ENCODE data around the gene SLC38A6.

SLC38A6 gene

DNA sequence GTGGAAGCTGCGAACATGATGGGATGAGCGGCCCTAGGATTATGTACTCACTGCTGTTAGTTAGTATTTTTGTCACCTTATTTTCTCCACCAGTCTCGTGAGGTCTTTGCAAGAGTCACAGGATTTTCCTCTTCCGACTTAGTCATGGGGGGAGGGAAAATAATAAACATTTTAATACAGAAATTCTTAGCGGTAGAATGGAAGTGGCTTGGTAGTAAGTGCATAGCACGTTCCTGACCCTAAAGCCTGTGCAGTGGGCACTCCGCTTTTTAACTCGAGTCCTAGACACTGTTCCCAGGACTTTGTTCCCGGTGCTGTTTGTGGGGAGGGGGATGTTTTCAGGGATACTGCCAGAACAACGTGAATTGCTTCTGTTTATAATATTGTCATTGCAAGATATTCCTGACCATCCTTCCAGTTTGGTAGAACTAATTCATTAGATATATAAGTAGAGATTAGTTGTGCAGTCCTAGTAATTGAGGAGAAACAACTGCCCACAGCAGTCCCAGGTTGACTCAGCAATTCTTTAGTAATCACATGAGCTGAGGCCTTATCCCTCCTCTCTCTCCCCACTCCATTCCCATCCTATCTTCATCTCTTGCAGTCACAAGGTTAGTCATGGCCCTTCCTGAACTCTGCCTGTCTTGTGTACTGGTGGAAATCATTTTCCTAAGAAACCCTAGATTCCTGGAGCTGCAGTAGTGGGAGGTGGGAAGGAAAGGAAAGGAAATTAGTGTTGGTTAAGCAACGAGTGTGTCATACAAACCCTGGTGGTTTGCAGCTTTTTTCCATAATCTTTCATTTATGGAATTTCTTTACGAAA is 799 bp downstream of the SLC38A6 start:
- no peaks in the 10 kb centered on the region for H3K27me3 ChIP-seq (replicated peaks; ENCODE audit: control insufficient read depth, insufficient read depth, low read length)
- no peaks in the 10 kb centered on the region for H3K36me3 ChIP-seq (ENCODE audit: control insufficient read depth, insufficient read depth, low read length)
- peak; percentile 7 for DNase-seq (ENCODE audit: extremely low read depth, insufficient read length)

GRCh38 chr14:60984196-60984595 is 3.2 kb downstream of the SLC38A6 start:
- H3K27me3 ChIP-seq (replicated peaks; ENCODE audit: control insufficient read depth, insufficient read depth, low read length): no peaks in the 10 kb centered on the region

More for the DNA sequence above, 799 bp downstream of the SLC38A6 start:
- TF ChIP-seq CTCF (IDR thresholded peaks at IDR 0.05; ENCODE audit: insufficient read depth, low read length, poor library complexity, severe bottlenecking): no peak
- peak overlapping the region; percentile 79 for H3K4me3 ChIP-seq (replicated peaks; ENCODE audit: low read depth, low read length)

GRCh38 chr14:60986500-60986899 is 5.5 kb downstream of the SLC38A6 start:
- H3K4me3 ChIP-seq (replicated peaks; ENCODE audit: low read depth, low read length): no peak overlapping the region
- no peak for DNase-seq (ENCODE audit: extremely low read depth, insufficient read length)
- no peak for TF ChIP-seq CTCF (IDR thresholded peaks at IDR 0.05; ENCODE audit: insufficient read depth, low read length, poor library complexity, severe bottlenecking)
- H3K36me3 ChIP-seq (ENCODE audit: control insufficient read depth, insufficient read depth, low read length): no peaks in the 10 kb centered on the region
- no peaks in the 10 kb centered on the region for H3K27me3 ChIP-seq (replicated peaks; ENCODE audit: control insufficient read depth, insufficient read depth, low read length)

More at GRCh38 chr14:60984196-60984595, 3.2 kb downstream of the SLC38A6 start:
- no peak for TF ChIP-seq CTCF (IDR thresholded peaks at IDR 0.05; ENCODE audit: insufficient read depth, low read length, poor library complexity, severe bottlenecking)
- Histone ChIP-seq H3K4me3 (replicated peaks; ENCODE audit: low read depth, low read length) (no peak overlapping the region), H3K36me3 (ENCODE audit: control insufficient read depth, insufficient read depth, low read length) (no peaks in the 10 kb centered on the region)
- no peak for DNase-seq (ENCODE audit: extremely low read depth, insufficient read length)

DNA sequence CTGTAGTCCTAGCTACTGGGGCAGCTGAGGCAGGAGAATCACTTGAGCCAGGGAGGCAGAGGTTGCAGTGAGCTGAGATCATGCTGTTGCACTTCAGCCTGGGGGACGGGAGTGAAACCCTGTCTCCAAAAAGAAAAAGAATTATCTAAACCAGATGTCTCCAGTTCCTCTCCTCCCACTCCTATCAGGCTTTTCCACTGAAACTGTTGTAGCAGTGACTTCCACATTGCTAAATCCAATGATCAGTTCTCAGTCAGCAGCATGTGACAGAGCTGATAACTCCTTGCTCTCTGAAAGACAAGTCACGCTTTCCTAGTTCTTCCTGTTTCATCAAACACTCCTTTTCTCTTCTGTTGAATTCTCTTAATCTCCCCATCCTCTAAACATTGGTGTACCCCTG is 8.6 kb downstream of the SLC38A6 start:
- TF ChIP-seq CTCF (IDR thresholded peaks at IDR 0.05; ENCODE audit: insufficient read depth, low read length, poor library complexity, severe bottlenecking): no peak
- Histone ChIP-seq H3K36me3 (ENCODE audit: control insufficient read depth, insufficient read depth, low read length) (no peaks in the 10 kb centered on the region), H3K4me3 (replicated peaks; ENCODE audit: low read depth, low read length) (no peak overlapping the region), H3K27me3 (replicated peaks; ENCODE audit: control insufficient read depth, insufficient read depth, low read length) (no peaks in the 10 kb centered on the region)
- DNase-seq (ENCODE audit: extremely low read depth, insufficient read length): no peak

DNA sequence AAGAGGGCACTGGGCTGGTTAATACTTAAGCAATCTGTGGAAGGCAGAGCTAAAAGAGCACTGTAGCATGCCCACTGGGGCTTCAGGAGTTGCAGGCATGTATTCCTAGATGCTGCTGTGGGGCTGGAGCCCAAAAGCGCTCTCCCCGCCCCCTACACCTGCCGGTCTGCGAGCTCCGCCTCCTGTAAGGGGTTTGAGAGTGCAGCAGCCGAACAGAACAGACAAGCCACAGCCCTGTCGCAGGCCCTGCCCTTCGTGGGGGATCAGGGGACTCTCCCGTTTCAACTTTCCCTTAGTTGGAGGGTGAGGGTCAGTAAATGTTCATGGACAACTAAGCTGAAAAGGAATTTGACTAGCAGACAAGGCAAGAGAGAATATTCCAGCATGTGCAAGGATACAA is 17.6 kb downstream of the SLC38A6 start:
- H3K4me3 ChIP-seq (replicated peaks; ENCODE audit: low read depth, low read length): no peak overlapping the region
- no peaks in the 10 kb centered on the region for H3K27me3 ChIP-seq (replicated peaks; ENCODE audit: control insufficient read depth, insufficient read depth, low read length)
- TF ChIP-seq CTCF (IDR thresholded peaks at IDR 0.05; ENCODE audit: insufficient read depth, low read length, poor library complexity, severe bottlenecking): no peak
- DNase-seq (ENCODE audit: extremely low read depth, insufficient read length): no peak
- no peaks in the 10 kb centered on the region for H3K36me3 ChIP-seq (ENCODE audit: control insufficient read depth, insufficient read depth, low read length)

Data from GM06990 (cell line).